D721Med (cell line): ENCODE measurements around the gene GUCY1A1.
A peak's percentile ranks its signal among the peaks of the same experiment; 100 is the strongest.

Experiments used
- DNase-seq: peaks from one replicate; pipeline ENCODE4 v3.0.0; 2011; ENCODE audit warnings: low spot score; ENCODE audit not compliant: insufficient read length
- FAIRE-seq: peaks from 2 replicates; lab custom pipeline; 2011; peaks lifted over from hg19 to GRCh38; lab: Jason Lieb, UNC
- TF ChIP-seq, protein P1 (sequence below): IDR thresholded peaks from 2 replicates; pipeline ENCODE4 v1.5.1; 2012; ENCODE audit warnings: mild to moderate bottlenecking, control low read depth; ENCODE audit not compliant: insufficient read depth; ENCODE audit errors: missing control alignments

The GUCY1A1 gene

DNA sequence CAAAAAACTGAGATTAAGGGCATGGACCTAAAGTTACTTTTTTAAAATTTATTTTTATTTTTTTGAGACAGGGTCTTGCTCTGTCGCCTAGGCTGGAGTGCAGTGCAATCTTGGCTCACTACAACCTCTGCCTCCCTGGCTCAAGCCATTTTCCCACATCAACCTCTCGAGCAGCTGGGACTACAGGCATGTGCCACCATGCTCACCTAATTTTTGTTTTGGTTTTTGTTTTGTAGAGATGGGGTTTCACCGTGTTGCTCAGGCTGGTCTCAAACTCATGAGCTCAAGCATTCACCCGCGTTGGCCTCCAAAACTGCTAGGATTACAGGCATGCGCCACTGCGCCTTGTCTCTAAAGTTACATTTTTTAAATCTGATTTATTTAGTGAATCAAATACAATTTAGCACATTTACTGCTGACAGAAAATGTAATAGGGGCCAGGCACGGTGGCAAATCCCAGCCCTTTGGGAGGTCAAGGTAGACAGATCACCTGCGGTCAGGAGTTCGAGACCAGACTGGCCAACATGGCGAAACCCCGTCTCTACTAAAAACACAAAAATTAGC lies 38.3 kb downstream of the GUCY1A1 start:
- DNase-seq, result no peak
- TF ChIP-seq, protein P1, sequence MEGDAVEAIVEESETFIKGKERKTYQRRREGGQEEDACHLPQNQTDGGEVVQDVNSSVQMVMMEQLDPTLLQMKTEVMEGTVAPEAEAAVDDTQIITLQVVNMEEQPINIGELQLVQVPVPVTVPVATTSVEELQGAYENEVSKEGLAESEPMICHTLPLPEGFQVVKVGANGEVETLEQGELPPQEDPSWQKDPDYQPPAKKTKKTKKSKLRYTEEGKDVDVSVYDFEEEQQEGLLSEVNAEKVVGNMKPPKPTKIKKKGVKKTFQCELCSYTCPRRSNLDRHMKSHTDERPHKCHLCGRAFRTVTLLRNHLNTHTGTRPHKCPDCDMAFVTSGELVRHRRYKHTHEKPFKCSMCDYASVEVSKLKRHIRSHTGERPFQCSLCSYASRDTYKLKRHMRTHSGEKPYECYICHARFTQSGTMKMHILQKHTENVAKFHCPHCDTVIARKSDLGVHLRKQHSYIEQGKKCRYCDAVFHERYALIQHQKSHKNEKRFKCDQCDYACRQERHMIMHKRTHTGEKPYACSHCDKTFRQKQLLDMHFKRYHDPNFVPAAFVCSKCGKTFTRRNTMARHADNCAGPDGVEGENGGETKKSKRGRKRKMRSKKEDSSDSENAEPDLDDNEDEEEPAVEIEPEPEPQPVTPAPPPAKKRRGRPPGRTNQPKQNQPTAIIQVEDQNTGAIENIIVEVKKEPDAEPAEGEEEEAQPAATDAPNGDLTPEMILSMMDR, result no peak
- no peak for FAIRE-seq

DNA sequence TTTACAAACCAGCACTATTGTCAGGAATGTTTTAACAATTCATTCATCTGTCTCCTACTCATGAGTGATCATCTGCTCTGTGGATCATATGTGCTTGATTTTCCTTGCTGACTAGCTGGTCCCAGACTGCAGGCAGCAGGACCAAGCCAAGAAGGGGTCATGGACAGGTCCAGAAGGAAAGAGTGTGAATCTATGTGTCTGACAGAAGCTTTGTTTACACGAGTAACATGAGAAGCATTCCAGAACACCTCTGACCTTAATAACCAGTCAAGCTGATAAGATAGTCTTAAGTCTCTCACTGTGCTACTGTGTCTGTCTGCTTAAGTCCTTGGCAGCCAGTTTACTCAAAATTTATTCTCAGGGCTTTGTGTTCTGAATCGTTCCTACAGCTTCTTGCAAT lies 39.0 kb downstream of the GUCY1A1 start:
- DNase-seq, result no peak
- TF ChIP-seq, protein P1, result no peak
- FAIRE-seq, result peak; percentile 44

DNA sequence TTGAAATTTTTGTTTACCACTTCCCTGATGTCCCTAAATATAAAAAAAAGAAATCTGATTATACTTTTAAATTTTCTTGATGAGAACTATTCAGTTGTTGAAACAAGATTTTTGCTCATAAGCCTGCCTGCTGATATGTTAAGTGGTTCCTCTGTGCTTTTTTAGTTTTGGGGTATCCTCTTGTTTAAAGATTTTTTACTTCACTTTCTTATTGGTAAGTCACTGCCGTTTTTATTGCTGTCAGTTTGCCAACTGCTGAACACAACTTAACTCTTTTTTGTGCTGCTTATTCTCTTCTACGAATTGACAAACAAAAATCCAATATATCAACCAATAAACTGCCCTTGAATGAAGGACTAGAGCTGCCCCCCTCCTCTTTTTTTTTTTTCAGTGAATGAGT lies 39.5 kb downstream of the GUCY1A1 start:
- FAIRE-seq, result no peak
- TF ChIP-seq, protein P1, result no peak
- DNase-seq, result no peak

DNA sequence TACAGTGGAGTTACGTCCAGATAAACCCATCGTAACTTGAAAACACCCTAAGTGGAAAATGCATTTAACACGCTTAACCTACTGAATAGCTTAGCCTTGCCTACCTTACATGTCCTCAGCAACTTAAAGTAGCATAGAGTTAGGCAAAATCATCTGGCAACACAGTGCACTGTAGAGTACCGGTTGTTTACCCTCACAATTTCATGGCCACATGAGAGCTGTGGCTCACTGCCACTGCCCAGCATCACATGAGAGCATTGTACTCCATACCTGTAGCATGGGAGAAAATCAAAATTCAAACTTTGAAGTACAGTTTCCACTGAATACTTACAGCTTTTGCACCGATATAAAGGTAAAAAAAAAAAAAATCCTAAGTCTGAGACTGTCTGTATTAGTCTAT lies 40.6 kb downstream of the GUCY1A1 start:
- TF ChIP-seq, protein P1, result no peak
- DNase-seq (no peak), FAIRE-seq (no peak)

DNA sequence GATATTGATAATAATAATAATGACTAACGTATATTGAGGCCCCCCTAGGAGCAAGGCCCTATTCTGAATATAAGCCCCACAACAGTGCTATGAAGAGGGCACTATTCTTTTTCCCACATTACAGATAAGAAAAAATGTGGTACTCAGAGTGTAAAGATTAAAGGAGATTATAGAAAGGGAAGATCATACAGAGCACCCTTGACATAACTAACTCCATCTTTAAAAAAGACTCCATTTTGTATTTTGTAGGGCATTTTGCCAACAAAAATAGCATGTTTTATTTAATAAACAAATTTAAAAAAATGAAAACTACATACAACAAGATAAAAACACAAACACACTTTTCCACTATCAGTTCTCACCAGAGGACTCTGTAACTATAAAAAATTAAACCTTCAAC lies 42.1 kb downstream of the GUCY1A1 start:
- no peak for DNase-seq
- TF ChIP-seq, protein P1, result no peak
- FAIRE-seq, result no peak

DNA sequence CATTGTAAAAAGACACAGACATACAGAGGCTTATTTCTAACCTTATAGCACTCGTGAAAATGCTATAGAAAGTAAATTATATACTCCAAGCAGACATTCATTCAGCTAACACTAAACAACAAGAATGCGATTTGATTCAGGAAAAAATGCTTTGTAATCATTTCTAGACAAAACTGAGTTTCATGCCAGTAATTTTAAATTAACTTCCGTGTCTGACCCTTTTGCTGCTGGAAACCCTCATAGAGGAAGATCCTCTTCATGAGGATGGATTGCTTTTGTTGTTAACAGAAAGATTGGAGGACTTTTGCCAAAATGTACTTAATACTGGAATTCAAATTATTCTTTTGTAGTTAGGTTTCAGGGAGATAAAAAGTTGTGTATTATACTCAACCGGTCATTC lies 43.3 kb downstream of the GUCY1A1 start:
- TF ChIP-seq, protein P1, result no peak
- DNase-seq (no peak), FAIRE-seq (no peak)

DNA sequence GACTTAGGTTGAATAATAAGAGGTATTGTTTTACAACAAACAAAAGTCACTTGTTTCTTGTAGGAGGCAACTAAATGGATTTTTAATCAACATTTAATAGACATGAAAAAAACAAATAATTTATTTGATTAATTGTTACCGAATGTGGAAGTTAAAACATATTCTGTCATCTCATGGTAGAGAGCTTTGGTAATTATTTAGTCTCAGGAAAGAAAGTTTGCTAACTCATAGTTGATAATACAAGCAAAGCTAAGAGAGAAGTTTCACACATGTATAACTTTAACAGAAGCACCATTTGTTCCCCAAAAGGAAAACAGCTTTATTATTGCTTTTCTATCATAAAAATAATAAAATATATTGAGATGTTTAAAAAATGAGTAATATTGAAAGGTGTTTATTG lies 44.9 kb downstream of the GUCY1A1 start:
- no peak for DNase-seq
- FAIRE-seq, result no peak
- TF ChIP-seq, protein P1, result no peak
